ENCODE data around the gene CPE. TPM values are rescaled to one million over a fixed set of nuclear protein-coding genes. Genes with fewer than 3 reads are reported as not detected.

The CPE gene
- total RNA-seq, 2 donors from 2014 or later, result 717 to 885 TPM

- 43% methylated on average over 2 of the region's 2 CpGs for WGBS
- TF ChIP-seq POLR2AphosphoS5 (IDR thresholded peaks at IDR 0.05) (no peak), POLR2A (IDR thresholded peaks at IDR 0.05) (no peak), CTCF (IDR thresholded peaks at IDR 0.05) (no peak)
- intact Hi-C loops (cut with DNase I), result no loop called here
- Histone ChIP-seq H3K36me3 (no peaks in the 10 kb centered on the region), H3K4me3 (no peak overlapping the region), H3K4me1 (replicated peaks) (no peaks in the 10 kb centered on the region), H3K27me3 (replicated peaks; ENCODE audit: insufficient read depth) (no peaks in the 10 kb centered on the region), H3K9me3 (no peaks in the 10 kb centered on the region), H3K27ac (peak overlapping the region in 1 of 2 donors; percentile 82)
- DNase-seq (ENCODE audit: low spot score), result no peak
These were observed 79.0 kb downstream of the CPE start for GRCh38 chr4:165457793-165458192.

GRCh38 chr4:165458471-165458870 is 79.7 kb downstream of the CPE start:
- H3K9me3 ChIP-seq, result no peaks in the 10 kb centered on the region
- no peaks in the 10 kb centered on the region for H3K4me1 ChIP-seq (replicated peaks)
- H3K27ac ChIP-seq, result peak overlapping the region; percentile 67 to 82
- no peak overlapping the region for H3K4me3 ChIP-seq
- intact Hi-C loops (cut with DNase I), result no loop called here
- no peak for DNase-seq (ENCODE audit: low spot score)
- H3K27me3 ChIP-seq (replicated peaks; ENCODE audit: insufficient read depth), result no peaks in the 10 kb centered on the region
- TF ChIP-seq CTCF (IDR thresholded peaks at IDR 0.05), result no peak
- TF ChIP-seq POLR2A (IDR thresholded peaks at IDR 0.05), result no peak
- TF ChIP-seq POLR2AphosphoS5 (IDR thresholded peaks at IDR 0.05), result no peak
- H3K36me3 ChIP-seq, result no peaks in the 10 kb centered on the region

- H3K27ac ChIP-seq, result peak overlapping the region; percentile 4 to 82
- no peaks in the 10 kb centered on the region for H3K27me3 ChIP-seq (replicated peaks; ENCODE audit: insufficient read depth)
- no peaks in the 10 kb centered on the region for H3K4me1 ChIP-seq (replicated peaks)
- H3K9me3 ChIP-seq, result no peaks in the 10 kb centered on the region
- intact Hi-C loops (cut with DNase I), result loop anchor here (5.0 to 10.0 kb wide), 2 partner anchors 86 to 329 kb away; partner anchors contain the start of gene CPE
- H3K4me3 ChIP-seq, result no peak overlapping the region
- TF ChIP-seq POLR2A (IDR thresholded peaks at IDR 0.05) (no peak), CTCF (IDR thresholded peaks at IDR 0.05) (no peak), POLR2AphosphoS5 (IDR thresholded peaks at IDR 0.05) (no peak)
- no peaks in the 10 kb centered on the region for H3K36me3 ChIP-seq
- 83% methylated on average over 8 of the region's 8 CpGs for WGBS
- DNase-seq (ENCODE audit: low spot score), result no peak
These were observed 82.5 kb downstream of the CPE start for GRCh38 chr4:165461159-165461821.

- Histone ChIP-seq H3K27me3 (replicated peaks; ENCODE audit: insufficient read depth) (no peaks in the 10 kb centered on the region), H3K4me1 (replicated peaks) (no peaks in the 10 kb centered on the region), H3K27ac (peak overlapping the region in 1 of 2 donors; percentile 82), H3K36me3 (no peaks in the 10 kb centered on the region), H3K9me3 (no peaks in the 10 kb centered on the region), H3K4me3 (no peak overlapping the region)
- intact Hi-C loops (cut with DNase I), result loop anchor here (5.0 to 10.0 kb wide), 2 partner anchors 87 to 330 kb away; partner anchors contain the start of gene CPE
- no peak for DNase-seq (ENCODE audit: low spot score)
- 93% methylated on average over 3 of the region's 3 CpGs for WGBS
- no peak for TF ChIP-seq POLR2AphosphoS5 (IDR thresholded peaks at IDR 0.05)
- TF ChIP-seq CTCF (IDR thresholded peaks at IDR 0.05), result no peak
- TF ChIP-seq POLR2A (IDR thresholded peaks at IDR 0.05), result no peak
These were observed 83.2 kb downstream of the CPE start for GRCh38 chr4:165462009-165462408.

GRCh38 chr4:165464376-165464775 is 85.6 kb downstream of the CPE start:
- Histone ChIP-seq H3K27ac (peak overlapping the region; percentile 20 to 82), H3K4me3 (no peak overlapping the region), H3K4me1 (replicated peaks) (no peaks in the 10 kb centered on the region), H3K9me3 (no peaks in the 10 kb centered on the region), H3K36me3 (no peaks in the 10 kb centered on the region), H3K27me3 (replicated peaks; ENCODE audit: insufficient read depth) (no peaks in the 10 kb centered on the region)
- TF ChIP-seq CTCF (IDR thresholded peaks at IDR 0.05), result no peak
- no peak for TF ChIP-seq POLR2AphosphoS5 (IDR thresholded peaks at IDR 0.05)
- no peak for TF ChIP-seq POLR2A (IDR thresholded peaks at IDR 0.05)
- intact Hi-C loops (cut with DNase I), result loop anchor here (5.0 to 10.0 kb wide), 2 partner anchors 90 to 332 kb away; partner anchors contain the start of gene CPE
- no peak for DNase-seq (ENCODE audit: low spot score)
- WGBS, result 63% methylated on average over 7 of the region's 7 CpGs

Measured in prostate gland (tissue), 2 donors.